Karpas-422 (cell line): Measurements from ENCODE around the gene TMEM100. TPM values are rescaled to one million over a fixed set of nuclear protein-coding genes. Genes with fewer than 3 reads are reported as not detected.

Experiments used
- DNase-seq: peaks from one replicate; pipeline ENCODE4 v3.0.0-alpha.2; 2015
- H2AFZ ChIP-seq: fragments of 200-600 bp; sonication (generic); 2 replicates; pipeline ENCODE4 v1.6.1; 2014; ENCODE audit warnings: antibody characterized with exemption, low read length, mixed read lengths
- H3K27ac ChIP-seq: fragments of 200-600 bp; sonication (generic); 2 replicates; pipeline ENCODE4 v1.5.1; 2014; ENCODE audit warnings: mild to moderate bottlenecking, low read length, moderate library complexity
- H3K27me3 ChIP-seq: fragments of 200-600 bp; sonication (generic); 2 replicates; pipeline ENCODE4 v1.6.1; 2014; ENCODE audit warnings: low read length, mixed read lengths
- H3K36me3 ChIP-seq: fragments of 200-600 bp; sonication (generic); 2 replicates; pipeline ENCODE4 v1.6.1; 2014; ENCODE audit warnings: low read length, mixed read lengths; ENCODE audit not compliant: insufficient read depth
- H3K4me1 ChIP-seq: fragments of 200-600 bp; sonication (generic); 2 replicates; pipeline ENCODE4 v1.6.1; 2014; ENCODE audit warnings: mild to moderate bottlenecking, low read length, mixed read lengths
- H3K4me2 ChIP-seq: fragments of 200-600 bp; sonication (generic); 2 replicates; pipeline ENCODE4 v1.6.1; 2014; ENCODE audit warnings: low read length, low read depth, mild to moderate bottlenecking; ENCODE audit not compliant: poor library complexity, severe bottlenecking
- H3K4me3 ChIP-seq: fragments of 200-600 bp; sonication (generic); 2 replicates; pipeline ENCODE4 v1.5.1; 2014; ENCODE audit warnings: mild to moderate bottlenecking, antibody characterized with exemption, low read length, mixed read lengths
- H3K79me2 ChIP-seq: fragments of 200-600 bp; sonication (generic); 2 replicates; pipeline ENCODE4 v1.6.1; 2014; ENCODE audit warnings: mild to moderate bottlenecking, low read length, mixed read lengths
- H3K9ac ChIP-seq: fragments of 200-600 bp; sonication (generic); 2 replicates; pipeline ENCODE4 v1.6.0; 2014; ENCODE audit warnings: low read length
- H3K9me2 ChIP-seq: fragments of 200-600 bp; sonication (generic), shearing (Covaris generic); replicated peaks from 2 replicates; pipeline ENCODE4 v1.6.0; 2014; ENCODE audit warnings: mild to moderate bottlenecking, low read length, moderate library complexity; ENCODE audit not compliant: insufficient read depth
- H3K9me3 ChIP-seq: fragments of 300-700, 200-600 bp; sonication (generic); 2 replicates; pipeline ENCODE4 v1.6.1; 2014; ENCODE audit warnings: low read length, mixed read lengths
- H4K20me1 ChIP-seq: fragments of 200-600 bp; sonication (generic); 2 replicates; pipeline ENCODE4 v1.6.1; 2014; ENCODE audit warnings: mild to moderate bottlenecking, antibody characterized with exemption, low read length, low read depth; ENCODE audit not compliant: insufficient read depth
- total RNA-seq: library from RNA; depleted of rRNA; stranded (reverse); fragments of >200 nt; shearing (Covaris generic); gene quantifications from 2 replicates; pipeline ENCODE4 v1.2.3, GENCODE V29; 2014; ENCODE audit warnings: low replicate concordance

The TMEM100 gene
- total RNA-seq, 1 experiment from 2014 or later = 1.1 TPM

DNA sequence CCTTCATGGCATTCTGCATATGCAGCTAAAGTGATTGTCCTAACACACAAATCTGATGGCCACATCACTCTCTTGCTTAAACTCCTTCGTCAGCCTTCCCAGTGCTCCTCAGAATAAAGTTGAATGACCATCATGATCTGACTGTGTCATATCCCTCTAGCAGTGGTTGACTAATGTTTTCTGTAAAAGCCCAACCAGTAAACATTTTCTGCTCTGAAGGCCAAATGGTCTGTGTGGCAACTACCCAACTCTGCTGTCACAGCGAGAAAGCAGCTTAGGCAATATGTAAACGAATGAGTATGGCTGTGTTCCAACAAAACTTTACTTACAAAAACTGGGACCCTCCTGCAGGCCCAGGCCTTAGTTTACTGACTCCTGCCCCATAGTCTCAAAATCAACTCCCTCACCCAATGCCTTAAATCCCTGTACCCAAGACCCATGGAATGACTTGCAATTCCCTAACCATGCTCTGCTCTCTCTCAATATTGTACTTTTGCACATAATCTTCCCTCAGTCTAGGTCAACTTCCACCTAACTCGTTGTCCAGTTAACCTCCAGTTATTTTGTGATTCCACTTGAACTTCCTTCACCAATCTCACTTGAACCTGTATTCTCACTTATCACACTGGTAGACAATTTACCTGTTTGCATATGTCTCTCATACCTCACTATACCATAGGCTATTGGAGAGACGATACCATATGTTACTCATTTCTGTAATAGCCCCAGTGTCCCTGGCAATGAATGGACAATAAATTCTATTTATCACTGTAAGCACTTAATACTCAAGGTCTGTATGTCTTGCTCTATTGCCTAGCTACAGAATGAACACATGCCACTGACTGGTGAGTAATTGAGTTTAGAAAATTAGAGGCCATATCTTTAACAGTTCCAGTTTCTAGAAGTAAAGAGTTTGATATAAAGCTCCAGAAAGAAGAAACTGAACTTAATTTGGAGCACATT, 29.1 kb downstream of the TMEM100 start:
- Histone ChIP-seq H3K36me3 (no peaks in the 10 kb centered on the region), H3K9ac (no peak overlapping the region), H3K9me3 (no peaks in the 10 kb centered on the region), H3K27ac (no peak overlapping the region), H3K79me2 (no peaks in the 10 kb centered on the region), H3K4me3 (no peak overlapping the region), H3K4me2 (no peak overlapping the region), H3K9me2 (no peaks in the 10 kb centered on the region), H3K27me3 (no peaks in the 10 kb centered on the region), H3K4me1 (peaks cover 7% of the 10 kb centered on the region), H4K20me1 (no peaks in the 10 kb centered on the region), H2AFZ (no peak overlapping the region)
- no peak for DNase-seq

DNA sequence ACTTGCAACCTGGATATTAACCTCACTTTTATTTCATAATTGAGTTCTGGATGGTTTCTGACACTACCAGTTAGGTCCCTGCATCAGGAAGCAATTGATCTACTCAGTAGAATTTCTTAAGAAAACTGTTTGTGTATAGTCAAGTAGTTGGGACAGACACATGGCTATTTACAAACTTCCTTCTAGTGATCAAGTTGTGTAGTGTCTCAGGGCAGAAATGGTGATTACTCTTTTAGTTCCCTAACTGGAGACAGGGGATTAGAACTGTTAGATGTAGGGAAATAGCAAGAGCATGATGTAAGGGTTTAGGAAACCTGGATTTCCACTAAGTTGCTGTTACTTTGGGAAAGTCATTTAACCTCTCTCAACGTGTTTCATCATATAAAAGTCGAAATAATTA, 30.4 kb downstream of the TMEM100 start:
- no peaks in the 10 kb centered on the region for H3K9me2 ChIP-seq
- no peaks in the 10 kb centered on the region for H3K36me3 ChIP-seq
- DNase-seq = no peak
- H3K27ac ChIP-seq = no peak overlapping the region
- no peak overlapping the region for H3K9ac ChIP-seq
- no peaks in the 10 kb centered on the region for H3K9me3 ChIP-seq
- H2AFZ ChIP-seq = no peak overlapping the region
- no peaks in the 10 kb centered on the region for H3K27me3 ChIP-seq
- no peak overlapping the region for H3K4me3 ChIP-seq
- H3K79me2 ChIP-seq = no peaks in the 10 kb centered on the region
- H3K4me2 ChIP-seq = no peak overlapping the region
- H4K20me1 ChIP-seq = no peaks in the 10 kb centered on the region
- H3K4me1 ChIP-seq = peaks cover 7% of the 10 kb centered on the region

DNA sequence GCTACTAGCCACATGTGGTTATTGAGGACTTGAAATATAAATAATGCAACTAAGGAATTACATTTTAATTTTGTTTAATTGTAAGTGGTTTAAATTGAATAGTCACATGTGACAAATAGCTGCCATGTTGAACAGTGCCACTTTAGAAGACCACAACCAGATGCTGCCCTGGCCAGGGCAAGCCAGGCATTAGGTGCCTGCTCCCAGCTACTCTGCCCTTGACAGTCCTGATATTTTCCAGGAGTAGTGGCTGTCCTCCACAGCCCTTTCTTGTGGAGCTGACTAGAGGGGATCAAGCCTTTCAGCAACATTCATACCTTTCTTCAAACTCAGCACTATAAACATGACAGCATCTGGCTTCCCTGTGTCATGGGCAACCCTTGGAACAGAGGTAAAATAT, 31.0 kb downstream of the TMEM100 start:
- Histone ChIP-seq H3K9me2 (no peaks in the 10 kb centered on the region), H3K4me1 (peaks cover 7% of the 10 kb centered on the region), H3K9me3 (no peaks in the 10 kb centered on the region), H3K36me3 (no peaks in the 10 kb centered on the region), H3K4me3 (no peak overlapping the region), H3K4me2 (no peak overlapping the region), H3K27me3 (no peaks in the 10 kb centered on the region), H4K20me1 (no peaks in the 10 kb centered on the region), H3K9ac (no peak overlapping the region), H3K79me2 (no peaks in the 10 kb centered on the region), H2AFZ (no peak overlapping the region), H3K27ac (no peak overlapping the region)
- DNase-seq = no peak

DNA sequence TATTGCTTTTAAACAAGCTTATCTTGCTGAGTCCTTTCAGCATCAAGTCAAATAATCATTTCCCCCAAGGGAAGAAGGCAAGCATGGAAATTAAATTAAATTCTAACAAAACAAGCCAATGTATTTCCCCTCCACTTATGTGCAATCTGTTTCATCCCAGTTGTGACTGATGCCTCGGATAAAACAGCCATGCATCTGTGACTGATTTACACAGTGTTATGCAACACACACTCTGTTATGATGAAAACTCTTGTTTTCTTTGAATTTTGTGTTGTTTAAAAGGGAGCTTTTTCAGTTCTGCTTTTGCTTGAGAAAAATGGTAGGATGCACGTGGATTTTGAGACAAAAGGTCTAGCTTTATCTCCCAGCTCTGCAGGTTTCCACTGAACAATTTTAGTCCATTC, 32.6 kb downstream of the TMEM100 start:
- no peak for DNase-seq
- Histone ChIP-seq H3K27me3 (no peaks in the 10 kb centered on the region), H3K4me2 (no peak overlapping the region), H3K27ac (no peak overlapping the region), H3K9me2 (no peaks in the 10 kb centered on the region), H3K4me3 (no peak overlapping the region), H3K4me1 (peaks cover 7% of the 10 kb centered on the region), H3K36me3 (no peaks in the 10 kb centered on the region), H2AFZ (no peak overlapping the region; the same call in 1 of the 2 replicates), H3K79me2 (no peaks in the 10 kb centered on the region), H3K9me3 (no peaks in the 10 kb centered on the region), H3K9ac (no peak overlapping the region), H4K20me1 (no peaks in the 10 kb centered on the region)

DNA sequence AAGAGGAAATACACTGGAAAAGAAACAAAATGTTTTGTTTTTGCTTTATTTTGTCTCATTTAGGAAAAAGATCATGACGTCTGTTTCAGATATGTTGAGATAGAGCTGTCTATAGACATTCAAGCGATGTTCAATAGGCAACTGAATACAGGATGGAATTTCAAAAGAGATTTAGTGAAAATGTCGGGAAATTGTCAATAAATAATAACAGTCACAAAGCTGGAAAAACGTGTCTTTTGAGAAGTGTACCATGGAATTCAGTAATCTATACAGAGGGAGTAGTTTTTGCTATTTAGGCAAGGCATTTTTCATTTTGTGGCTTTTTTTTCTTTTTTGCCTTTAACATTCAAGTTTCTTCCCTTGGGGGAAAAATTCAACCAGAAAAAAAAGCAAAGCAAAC, 33.0 kb downstream of the TMEM100 start:
- no peak for DNase-seq
- Histone ChIP-seq H3K4me3 (no peak overlapping the region), H3K79me2 (no peaks in the 10 kb centered on the region), H3K27ac (no peak overlapping the region), H3K9me2 (no peaks in the 10 kb centered on the region), H4K20me1 (no peaks in the 10 kb centered on the region), H2AFZ (no peak overlapping the region), H3K9me3 (no peaks in the 10 kb centered on the region), H3K9ac (no peak overlapping the region), H3K27me3 (no peaks in the 10 kb centered on the region), H3K4me2 (no peak overlapping the region), H3K4me1 (peaks cover 7% of the 10 kb centered on the region), H3K36me3 (no peaks in the 10 kb centered on the region)

DNA sequence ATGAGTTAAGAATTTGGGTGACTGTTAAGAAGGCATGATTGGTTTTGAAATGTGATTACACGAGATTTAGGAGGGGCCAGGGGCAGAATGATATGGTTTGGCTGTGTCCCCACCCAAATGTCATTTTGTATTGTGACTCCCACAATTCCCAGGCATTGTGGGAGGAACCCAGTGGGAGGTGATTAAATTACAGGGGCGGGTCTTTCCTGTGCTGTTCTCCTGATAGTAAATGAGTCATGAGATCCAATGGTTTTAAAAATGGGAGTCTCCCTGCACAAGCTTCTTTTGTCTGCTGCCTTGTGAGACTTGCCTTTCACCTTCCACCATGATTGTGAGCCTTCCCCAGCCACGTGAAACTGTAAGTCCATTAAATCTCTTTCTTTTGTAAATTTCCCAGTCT, 34.6 kb downstream of the TMEM100 start:
- no peaks in the 10 kb centered on the region for H3K79me2 ChIP-seq
- no peak overlapping the region for H2AFZ ChIP-seq
- DNase-seq = no peak
- H3K9me3 ChIP-seq = no peaks in the 10 kb centered on the region
- no peaks in the 10 kb centered on the region for H3K36me3 ChIP-seq
- no peak overlapping the region for H3K4me3 ChIP-seq
- H3K27me3 ChIP-seq = no peaks in the 10 kb centered on the region
- no peaks in the 10 kb centered on the region for H4K20me1 ChIP-seq
- no peak overlapping the region for H3K27ac ChIP-seq
- no peak overlapping the region for H3K9ac ChIP-seq
- peaks cover 7% of the 10 kb centered on the region for H3K4me1 ChIP-seq
- H3K4me2 ChIP-seq = no peak overlapping the region
- H3K9me2 ChIP-seq = no peaks in the 10 kb centered on the region

DNA sequence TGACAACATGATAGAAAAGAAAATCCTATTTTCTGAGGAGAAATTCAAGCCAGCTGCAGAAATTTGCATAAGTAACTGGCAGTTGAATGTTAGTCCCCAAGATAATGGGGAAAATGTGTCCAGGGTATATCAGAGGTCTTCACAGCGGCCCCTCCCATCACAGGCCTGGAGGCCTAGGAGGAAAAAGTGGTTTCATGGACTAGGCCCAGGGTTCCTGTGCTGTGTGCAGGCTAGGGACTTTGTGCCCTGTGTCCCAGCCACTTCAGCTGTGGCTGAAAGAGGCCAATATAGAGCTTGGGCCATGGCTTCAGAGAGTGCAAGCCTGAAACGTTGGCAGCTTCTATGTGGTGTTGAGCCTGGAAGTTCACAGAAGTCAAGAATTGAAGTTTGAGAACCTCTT, 35.6 kb downstream of the TMEM100 start:
- H3K9ac ChIP-seq = no peak overlapping the region
- DNase-seq = no peak
- no peak overlapping the region for H3K27ac ChIP-seq
- no peaks in the 10 kb centered on the region for H3K36me3 ChIP-seq
- no peak overlapping the region for H3K4me2 ChIP-seq
- H2AFZ ChIP-seq = no peak overlapping the region
- H3K4me1 ChIP-seq = peaks cover 7% of the 10 kb centered on the region
- H3K4me3 ChIP-seq = no peak overlapping the region
- H3K79me2 ChIP-seq = no peaks in the 10 kb centered on the region
- no peaks in the 10 kb centered on the region for H3K9me3 ChIP-seq
- no peaks in the 10 kb centered on the region for H3K9me2 ChIP-seq
- no peaks in the 10 kb centered on the region for H3K27me3 ChIP-seq
- H4K20me1 ChIP-seq = no peaks in the 10 kb centered on the region

DNA sequence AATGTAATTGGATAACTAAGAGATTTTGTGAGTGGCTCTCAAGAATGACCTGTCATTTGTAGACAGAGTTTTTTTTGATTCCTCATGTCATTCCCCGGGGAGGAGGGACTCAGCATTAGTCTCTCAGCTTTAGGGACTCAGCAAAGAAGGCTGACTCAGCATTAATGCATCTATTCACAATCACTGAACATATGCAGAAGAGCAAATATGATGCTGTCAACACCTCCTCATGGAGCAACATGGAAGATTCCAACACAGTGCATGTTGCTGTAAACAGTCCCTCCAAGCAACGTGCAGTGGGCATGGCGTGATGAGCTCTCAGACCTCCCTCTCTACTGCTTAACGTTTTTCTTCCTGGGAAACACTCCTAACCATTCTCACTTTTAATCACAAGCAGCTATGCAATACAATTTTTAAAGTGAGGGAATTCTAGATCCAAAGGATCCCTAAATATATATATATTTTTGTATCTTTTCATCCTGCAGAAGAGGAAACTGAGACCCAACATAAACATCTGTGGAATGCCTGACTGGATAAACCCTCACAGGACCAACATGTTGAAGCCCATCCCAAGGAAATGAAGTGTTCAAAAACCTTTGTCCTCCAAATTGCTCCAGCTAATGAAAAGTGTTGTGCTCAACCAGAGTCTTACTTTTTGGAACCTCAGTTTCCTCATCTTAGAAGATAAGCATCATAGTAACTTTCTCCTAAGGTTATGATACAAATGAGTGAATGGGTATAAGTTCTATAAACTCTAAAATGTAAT, 38.9 kb downstream of the TMEM100 start:
- Histone ChIP-seq H3K4me3 (no peak overlapping the region), H3K9ac (no peak overlapping the region), H3K4me2 (no peak overlapping the region), H2AFZ (no peak overlapping the region), H3K9me2 (no peaks in the 10 kb centered on the region), H3K79me2 (no peaks in the 10 kb centered on the region), H3K27ac (no peak overlapping the region), H3K4me1 (peaks cover 5% of the 10 kb centered on the region; the same call in 1 of the 2 replicates), H3K36me3 (no peaks in the 10 kb centered on the region), H3K9me3 (no peaks in the 10 kb centered on the region), H4K20me1 (no peaks in the 10 kb centered on the region), H3K27me3 (no peaks in the 10 kb centered on the region)
- DNase-seq = no peak
